NCI-H2081 treated with DMSO at 0.1 percent for 48 hours (cell line): ENCODE measurements around the gene MYOM1.
"Not testable (repeated sequence)": the region's sequence is repeated elsewhere in the genome, so short reads cannot be mapped to it uniquely, and the experiment has no call there.

Experiments
- DNase-seq: peaks from one replicate; lab custom pipeline; 2025; lab: John Stamatoyannopoulos, UW

The MYOM1 gene

DNA sequence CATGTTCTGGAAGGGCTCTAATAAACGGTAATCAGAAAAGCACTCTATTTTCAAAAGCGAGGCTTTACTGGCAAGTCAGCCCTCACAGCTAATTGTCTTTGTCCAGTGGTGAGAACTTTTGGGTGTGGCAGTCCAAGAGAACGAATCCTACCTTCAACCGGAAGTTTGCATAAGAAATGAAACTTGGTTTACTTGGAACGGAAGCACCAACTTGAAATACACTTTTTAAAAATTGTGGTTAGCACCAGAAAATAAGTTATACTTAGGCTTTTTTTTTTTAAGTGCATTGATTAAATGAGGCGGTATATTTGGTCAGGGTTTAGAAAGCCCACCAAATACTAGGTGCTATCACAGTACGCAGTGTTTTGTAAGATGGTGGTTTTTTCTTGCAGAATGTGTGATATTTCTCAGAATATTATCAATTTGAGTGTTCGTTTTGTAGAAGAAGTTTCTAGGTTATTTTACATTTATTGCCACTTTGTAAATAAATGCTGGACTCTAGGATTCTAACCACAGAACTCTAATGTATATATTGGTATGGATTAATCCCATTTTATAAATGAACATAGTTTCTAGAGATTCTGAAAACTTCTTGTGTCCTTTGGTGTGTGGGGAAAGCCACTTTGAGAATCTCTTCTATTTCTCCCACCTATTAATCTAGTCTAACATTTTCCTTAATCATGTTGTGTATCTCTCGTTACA, 29.0 kb upstream of the MYOM1 start:
- DNase-seq, result no peak

DNA sequence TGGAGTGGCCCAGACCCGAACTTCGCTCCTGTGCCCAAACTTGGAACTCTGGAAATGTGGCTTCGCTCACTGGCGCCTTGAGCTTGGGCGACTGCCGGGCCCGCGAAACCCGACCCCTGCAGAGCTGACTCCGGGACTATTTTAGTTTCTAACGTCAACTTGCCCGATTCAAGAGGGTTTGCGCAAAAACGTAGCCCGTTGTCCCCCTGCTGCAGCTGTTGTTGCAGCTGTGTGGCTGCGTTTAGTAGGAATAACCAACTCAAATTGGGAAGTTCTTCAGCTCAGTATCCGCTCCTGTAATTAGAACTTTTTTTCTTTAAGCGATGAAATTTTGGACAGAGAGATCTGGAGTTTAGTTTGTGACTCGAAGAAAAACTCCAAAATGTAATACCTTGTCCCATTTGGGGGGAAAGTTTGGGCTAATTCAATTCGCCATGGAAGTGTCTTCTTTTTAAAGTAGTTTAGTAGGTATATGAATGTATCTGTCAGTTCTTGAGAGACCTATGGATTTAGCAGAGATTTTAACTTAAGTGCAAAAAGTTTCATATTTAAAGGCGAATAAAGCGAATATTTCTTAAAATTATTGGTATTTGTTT, 28.4 kb upstream of the MYOM1 start:
- no peak for DNase-seq

DNA sequence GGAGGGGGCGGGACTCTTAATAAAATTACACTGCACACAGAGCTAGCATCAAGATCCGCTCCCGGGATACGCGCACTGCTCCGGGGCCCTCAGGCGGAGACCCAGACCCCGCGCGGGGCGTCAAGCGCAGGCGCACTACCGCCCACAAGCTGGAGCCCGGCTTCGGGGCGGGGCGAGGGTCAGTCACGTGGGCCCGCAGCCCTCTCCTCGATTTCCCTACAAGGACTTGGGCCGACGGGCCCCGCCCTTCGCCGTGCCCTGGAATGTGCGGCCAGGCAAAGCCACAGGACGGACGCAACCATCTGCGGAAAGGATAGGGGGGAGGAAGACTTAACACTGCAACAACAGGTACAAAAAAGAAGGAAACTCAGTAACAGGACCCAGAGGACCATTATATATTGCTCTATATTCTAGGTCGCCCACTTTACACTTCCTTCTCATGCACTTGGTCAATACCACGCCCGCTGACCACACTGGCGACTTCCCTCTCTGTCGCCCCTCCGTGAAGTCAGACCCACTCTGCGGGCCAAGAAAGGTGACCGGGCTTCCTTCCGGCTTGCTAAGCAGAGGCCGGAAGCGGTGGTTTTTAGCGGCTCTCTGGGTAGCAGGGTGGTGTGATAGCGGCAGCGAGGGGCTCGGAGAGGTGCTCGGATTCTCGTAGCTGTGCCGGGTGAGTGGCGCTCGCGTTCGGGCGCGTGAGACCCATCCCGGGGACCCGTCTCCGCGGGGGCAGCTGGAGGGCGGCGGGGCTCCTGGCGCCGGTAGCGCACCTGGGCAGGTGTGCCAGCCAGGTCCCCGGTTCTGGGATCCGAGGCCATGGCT, 27.7 kb upstream of the MYOM1 start, which contains the start of gene MYL12A:
Gene MYL12A, plus strand, starts transcription at position 562 of the 822 bp plus-strand sequence. CDS start 5,447 bp downstream, outside the sequence.
- peak; percentile 47 for DNase-seq

DNA sequence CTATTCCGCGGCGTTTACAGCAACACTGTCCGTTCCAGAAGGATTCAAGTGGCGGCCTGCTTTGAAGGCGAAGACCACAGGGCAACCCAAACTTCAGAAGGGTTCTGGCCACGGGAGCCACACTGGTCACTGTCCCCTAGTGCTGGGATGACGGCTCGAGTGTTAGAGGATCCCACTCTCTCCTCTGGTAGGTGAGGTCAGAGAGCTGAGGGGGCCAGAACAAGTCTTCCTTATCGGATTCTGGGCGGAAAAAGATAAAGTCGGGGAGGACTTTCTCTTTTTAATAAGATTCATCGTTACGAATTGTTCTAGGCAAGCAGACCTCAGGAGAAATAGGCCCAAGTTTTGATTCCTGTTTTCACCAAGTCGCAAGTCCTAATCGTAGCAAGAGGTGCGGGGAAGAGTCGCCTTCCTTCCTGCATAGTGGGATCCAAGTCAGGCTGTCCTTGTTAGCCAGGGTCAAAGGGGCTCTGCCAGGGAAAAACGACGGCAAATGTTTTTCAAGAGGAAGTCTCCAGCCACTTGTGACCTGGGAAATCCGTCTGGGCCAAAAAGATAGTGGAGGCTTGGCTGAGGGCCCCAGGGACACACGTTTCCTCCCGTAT, 27.0 kb upstream of the MYOM1 start:
- DNase-seq, result no peak

DNA sequence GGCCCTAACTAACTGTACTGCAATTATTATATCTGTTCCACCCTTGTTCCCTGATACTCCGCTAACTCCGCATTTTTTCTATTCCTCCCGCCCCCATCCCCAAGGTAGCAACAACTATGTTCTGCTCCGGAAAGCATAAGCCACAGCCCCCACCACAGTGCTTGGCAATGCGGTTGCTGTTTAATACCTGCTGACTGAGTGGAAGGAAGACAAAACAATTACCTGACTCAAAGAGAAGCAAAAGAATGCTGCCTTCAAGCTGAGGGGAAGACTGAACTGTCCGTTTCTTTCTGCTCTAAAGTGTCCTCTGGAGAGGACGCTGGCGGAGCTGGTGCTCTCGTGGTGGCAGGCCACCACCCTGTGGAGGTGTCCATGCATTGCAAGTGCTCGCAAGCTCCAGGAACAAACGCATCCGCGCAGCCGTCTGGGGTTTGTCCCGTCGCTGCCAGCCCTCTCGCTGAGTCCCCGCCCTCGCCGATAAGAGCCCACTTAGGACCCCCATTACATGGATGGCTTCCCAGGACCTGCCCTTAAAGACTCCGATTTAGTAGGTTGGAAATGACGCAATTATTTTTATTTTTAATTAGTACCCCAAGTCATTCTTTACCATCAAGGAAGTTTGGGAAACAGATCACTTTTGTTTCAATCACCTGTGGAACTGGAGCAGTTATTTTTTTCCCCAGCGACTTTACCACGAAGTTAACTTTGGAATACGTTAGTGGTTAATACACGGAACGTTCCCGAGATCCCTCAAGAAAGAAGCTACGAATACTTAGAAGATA, 26.3 kb upstream of the MYOM1 start:
- peak; percentile 65 for DNase-seq

DNA sequence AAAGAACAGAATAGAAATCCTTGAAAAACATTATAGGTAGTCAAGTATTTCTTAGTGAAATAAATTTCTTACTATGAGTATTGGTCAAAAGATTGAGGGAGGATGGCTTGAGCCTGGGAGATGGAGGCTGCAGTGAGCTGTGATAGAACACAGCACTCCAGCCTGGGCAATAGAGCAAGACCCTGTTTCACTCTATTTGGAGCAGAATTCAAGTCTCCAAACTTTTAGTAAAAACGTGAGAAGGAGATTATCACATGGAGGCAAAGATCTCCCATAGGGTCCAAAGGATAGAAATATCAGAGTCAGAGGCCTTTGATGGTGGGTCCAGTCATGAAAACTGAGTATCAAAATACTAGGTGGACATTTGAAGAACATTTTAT, 25.4 kb upstream of the MYOM1 start:
- DNase-seq, result no peak

DNA sequence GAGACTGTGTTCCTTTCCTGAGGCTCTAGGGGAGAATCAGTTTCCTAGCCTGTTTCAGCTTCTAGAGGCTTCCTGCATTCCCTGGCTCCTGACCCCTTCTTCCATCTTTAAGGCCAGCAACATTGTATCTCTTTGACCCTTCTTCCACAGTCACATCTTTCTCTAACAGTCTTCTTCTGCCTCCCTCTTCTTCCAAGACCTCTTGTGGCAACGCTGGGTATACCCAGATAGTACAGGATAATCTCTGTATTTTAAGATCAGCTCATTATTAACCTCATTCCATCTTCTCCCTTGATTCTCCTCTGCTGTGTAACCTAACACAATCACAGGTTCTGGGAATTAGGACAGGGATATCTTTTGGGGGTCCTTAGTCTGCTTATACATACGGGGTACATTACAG, 19.0 kb upstream of the MYOM1 start:
- DNase-seq, result no peak

DNA sequence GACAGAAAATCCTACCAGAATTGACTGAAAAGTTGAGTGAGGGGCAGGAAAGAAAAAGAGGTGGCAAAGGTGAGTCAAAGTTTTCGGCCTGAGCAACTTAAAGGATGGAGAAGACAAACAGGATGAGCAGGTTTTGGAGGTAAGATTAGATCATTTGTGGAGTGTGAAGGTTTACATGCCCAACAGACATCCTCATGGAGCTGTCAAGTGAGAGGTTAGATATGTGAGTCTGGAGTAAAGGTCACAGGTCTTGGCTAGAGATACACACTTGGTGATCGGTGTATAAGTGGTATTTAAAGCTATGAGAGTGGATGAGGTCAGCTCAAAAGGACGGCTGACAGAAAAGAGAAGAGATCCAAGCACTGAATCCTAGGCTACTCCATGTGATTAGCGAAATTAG, 16.7 kb upstream of the MYOM1 start:
- no peak for DNase-seq

DNA sequence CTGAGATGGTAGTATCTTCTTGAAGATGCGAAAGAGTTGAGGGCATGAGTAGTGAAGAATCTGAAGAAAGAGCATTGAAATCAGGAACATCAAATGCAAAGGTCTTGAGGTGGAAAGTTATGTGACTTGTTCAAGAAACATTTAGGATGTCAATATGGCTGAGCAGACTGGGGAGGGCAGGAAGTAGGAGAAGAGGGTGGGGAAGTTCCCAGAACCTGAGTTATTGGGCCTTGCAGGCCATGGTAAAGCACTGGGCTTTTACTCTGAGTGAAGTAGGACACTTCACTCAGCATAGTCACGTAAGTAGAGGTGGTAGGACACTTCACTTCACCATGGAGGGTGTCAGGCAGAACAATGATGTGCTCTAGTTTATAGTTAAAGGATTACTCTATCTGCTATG, 16.1 kb upstream of the MYOM1 start:
- no peak for DNase-seq

DNA sequence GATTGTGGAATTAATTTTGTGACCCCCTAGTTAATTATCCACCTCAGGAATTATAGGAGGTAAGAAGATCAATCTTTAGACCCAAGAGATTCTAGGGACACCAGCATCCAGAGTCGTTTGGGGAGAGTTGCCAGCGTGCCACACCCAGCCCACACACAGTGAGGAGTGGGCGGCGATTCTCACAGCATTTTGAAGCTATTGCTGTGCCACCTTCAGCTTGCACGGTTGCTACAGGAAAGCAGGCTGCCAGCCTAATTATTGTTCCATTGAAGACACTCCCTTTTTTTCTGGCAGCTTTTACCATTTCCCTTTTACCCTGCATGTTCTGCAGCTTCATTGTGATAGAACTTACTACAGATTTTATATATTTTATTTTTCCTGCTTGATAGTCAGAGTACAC, 14.7 kb upstream of the MYOM1 start:
- no peak for DNase-seq

DNA sequence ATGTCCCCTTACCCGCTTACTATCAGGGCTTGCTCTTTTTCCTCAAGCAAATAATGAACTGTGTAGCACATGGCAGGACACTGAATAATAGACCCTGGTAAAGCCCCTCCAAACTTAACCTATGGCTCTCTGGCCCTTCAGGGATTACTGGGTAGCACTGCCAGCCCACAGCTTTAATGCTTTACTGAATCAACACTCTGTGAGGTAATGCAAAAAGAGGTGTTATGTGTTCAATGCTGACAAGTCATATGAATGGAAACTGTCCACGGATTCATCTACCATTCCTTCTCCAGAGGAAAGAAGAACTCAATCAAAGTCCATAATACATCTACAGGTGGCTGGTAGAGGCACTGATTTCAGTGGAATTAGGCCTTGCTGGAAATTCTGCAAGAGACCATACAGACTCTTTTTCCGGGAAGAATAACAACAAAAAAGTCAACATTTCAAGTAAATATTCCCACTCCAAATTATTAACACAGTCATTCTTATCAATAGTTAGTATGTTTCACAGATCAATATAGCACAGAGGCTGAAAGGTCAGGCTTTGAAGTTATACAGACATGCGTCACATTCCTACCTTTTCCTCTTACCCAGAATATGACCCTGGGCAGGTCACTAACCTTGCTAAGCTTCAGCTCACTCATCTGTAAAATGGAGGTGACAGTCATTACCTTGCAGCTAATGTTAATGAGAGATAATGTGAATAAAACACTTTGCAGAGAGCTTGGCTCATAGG, 13.8 kb upstream of the MYOM1 start:
- DNase-seq, result no peak

DNA sequence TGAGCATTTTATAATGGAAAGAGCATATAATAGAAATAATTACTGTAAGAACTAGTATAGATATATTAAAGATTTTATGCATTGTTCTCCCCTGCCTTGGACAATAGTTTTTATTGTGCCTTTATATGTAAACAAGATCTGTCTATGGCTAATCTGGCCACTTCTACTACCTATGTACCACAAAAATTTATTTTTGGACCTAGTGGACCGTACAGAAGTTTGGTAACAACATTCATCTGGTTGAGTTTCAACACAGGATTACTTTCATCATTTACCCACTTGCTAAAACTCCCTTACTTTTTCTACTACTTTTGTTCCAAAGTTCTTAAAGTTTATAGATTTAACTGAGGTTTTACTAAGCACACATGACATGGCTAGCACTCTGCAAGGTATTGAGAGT, 13.2 kb upstream of the MYOM1 start:
- no peak for DNase-seq

DNA sequence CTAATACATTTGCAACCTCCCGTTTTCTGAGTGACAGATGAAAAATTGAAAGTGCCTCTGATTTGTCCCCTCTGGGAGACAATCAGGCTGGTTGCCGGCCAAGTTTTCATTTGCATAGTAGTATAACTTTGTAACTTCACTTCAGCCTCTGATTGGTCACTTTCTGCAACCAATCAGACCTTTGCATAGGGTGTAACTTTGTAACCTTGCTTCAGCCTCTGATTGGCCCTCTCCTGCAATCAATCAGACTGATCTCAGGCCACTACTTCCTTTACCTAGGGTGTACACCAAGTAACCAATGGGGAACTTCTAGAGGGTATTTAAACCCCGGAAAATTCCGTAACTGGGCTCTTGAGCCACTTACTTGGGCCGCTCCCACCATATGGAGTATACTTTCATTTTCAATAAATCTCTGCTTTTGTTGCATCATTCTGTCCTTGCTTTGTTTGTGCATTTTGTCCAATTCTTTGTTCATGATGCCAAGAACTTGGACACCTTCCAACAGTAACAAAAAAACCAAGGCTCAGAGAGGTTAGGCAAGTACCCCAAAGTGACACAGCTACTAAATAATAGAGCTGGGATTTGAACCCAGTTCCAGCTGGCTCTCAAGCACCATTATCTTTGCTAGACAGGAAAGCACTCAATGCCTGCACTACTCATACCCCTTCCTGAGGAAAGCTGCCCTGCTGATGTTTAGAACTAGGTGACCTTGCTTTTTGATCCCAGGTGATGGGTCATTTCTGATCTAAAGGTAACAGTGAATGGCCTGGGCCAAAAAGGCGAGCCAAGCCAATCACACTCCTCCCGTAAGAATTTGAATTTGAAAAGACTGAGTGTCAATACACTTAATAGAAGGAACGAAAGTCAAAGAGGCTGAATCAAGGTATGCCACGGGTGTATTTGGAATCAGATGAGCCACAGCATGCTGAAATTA, 10.9 kb upstream of the MYOM1 start:
- DNase-seq, result no peak

GRCh38 chr18:3226048-3226447, 6.3 kb upstream of the MYOM1 start:
- DNase-seq, result no peak

DNA sequence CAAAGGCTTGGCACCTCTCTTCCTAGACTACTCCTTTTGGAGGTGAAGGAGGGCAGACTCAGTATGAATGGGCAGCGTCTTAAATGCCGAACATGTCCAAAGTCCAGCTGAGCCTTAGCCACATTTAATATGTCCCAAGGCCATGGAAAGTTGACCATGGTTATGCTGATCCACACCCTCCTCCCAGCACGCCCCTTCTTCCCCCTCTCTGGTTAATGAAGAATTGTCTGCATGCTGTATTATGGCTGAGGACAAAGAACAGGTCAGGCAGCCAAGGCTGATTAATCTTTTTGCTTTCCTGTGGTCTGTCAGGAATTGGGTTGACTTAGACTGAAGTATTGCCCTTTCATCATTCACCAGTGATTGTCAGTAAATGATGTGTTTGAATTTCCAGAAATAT, 5.8 kb upstream of the MYOM1 start:
- no peak for DNase-seq

DNA sequence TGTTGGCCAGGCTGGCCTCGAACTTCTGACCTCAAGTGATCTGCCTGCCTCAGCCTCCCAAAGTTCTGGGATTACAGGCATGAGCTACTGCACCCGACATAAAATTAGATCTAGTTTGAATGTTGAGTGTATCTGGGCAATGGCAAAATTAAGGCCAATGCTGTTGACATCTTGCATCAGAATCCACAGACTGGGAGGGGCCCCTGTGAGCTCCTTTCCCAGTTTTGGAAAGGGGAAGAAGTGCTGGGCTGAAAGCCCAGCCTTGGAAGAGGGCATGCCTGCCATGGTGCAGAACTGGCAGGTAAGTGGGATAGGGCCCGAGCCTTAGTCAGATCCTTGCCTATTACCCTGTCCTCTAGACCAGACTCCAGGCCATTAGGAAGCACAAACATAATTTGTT, 4.5 kb upstream of the MYOM1 start:
- DNase-seq, result no peak

GRCh38 chr18:3223356-3223755, 3.6 kb upstream of the MYOM1 start:
- DNase-seq, result no peak

DNA sequence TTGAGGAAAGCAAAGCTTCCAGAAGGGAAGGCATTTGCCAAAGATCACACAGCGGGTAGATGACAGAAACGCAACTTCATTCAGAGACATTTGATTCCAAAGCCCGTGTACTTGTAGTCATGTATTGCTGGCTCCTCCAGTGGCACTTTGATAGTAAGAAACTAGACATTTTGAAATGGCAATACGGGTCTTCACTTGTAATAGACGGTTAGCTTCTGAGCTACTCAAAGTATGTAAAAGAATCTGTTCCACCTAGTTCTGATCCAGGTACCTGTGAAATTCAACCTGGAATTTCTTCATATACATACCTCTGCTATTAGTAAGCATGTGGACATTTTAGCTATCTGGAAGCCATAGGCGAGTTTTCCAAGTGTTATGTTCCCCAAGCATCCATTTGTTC, 1.7 kb upstream of the MYOM1 start:
- DNase-seq, result no peak

- DNase-seq, result not testable (repeated sequence)
These were observed 1.1 kb upstream of the MYOM1 start for GRCh38 chr18:3220868-3221267.

GRCh38 chr18:3219241-3219630, 532 bp downstream of the MYOM1 start:
- DNase-seq, result no peak
